ENCODE results near the gene NCOA4. TPM values are rescaled to one million over a fixed set of nuclear protein-coding genes. Genes with fewer than 3 reads are reported as not detected.
A peak's percentile ranks its signal among the peaks of the same experiment; 100 is the strongest.

NCOA4 gene
- total and polyA plus RNA-seq, 2 of the 8 experiments (the other 6 are each of a cell fraction or from before 2014, with no cell fraction given): 28.9 to 65.2 TPM

DNA sequence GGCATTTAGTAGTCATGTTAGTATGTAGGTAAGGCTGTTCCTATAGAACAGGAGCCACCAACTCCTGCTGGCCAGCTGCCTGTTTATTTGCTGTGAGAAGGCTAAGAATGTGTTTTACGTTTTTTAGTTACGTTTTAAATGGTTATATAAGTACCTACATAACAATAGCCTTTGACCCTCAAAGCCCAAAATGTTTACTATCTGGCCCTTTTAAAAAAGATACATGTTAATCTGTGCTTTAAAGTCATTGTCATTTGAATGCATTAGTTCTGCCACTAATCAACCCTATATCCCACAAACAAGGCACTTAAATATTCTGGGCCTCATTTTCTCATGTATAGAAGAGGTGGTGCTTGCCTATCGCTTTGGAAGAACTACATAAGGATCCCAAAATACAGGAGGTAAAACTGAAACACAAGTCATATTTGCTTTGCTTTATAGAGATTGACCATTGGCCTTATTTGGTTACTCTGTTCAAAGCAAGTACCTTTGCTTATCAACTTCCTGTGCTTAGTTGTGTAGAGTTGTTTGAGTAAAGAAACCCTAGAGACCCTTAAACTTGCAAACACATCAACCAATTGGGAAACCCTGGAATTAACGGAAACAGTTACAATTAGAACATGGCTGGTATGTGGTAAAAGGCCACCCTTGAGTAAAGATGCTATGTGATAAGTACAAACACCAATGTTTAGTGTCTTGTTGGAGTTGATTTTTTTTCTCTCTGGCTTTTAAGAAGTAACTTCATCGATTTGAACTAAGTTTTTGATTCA is 32.2 kb downstream of the NCOA4 start:
- no peak overlapping the region for H3K9ac ChIP-seq (replicated peaks in 1 of 4; ENCODE audit: extremely low read depth in 1 of 4, low read depth in 3 of 4, low read length in 3 of 4)
- H3K18ac ChIP-seq (ENCODE audit: extremely low read depth, low read length): no peak overlapping the region
- H2BK120ac ChIP-seq (replicated peaks; ENCODE audit: low read depth, low read length): no peak overlapping the region
- H2BK20ac ChIP-seq (ENCODE audit: low read length): no peak overlapping the region
- H3K4me2 ChIP-seq (ENCODE audit: insufficient read depth in 1 of 2, low read depth in 2 of 2, low read length in 2 of 2): no peak overlapping the region
- no peak overlapping the region for H3K23ac ChIP-seq (ENCODE audit: insufficient read length)
- no peak overlapping the region for H2BK5ac ChIP-seq (ENCODE audit: low read depth, low read length)
- no peak overlapping the region for H3K14ac ChIP-seq (ENCODE audit: insufficient read length)
- H3K27me3 ChIP-seq (replicated peaks in 1 of 4; ENCODE audit: control insufficient read depth in 3 of 4, extremely low read depth in 1 of 4, insufficient read depth in 3 of 4, low read length in 3 of 4): no peaks in the 10 kb centered on the region
- no peak overlapping the region for H2BK15ac ChIP-seq (ENCODE audit: low read length)
- H2AFZ ChIP-seq (ENCODE audit: low read length): no peak overlapping the region
- peak overlapping the region; percentile 11 for H4K5ac ChIP-seq (ENCODE audit: insufficient read length, low read depth, low read length)
- H4K91ac ChIP-seq (replicated peaks; ENCODE audit: insufficient read length, low read length): no peak overlapping the region
- H4K20me1 ChIP-seq (replicated peaks in 1 of 2; ENCODE audit: control insufficient read depth in 1 of 2, insufficient read depth in 2 of 2, low read length in 2 of 2): peaks cover 0 to 2% of the 10 kb centered on the region in 2 experiments
- FAIRE-seq (no peak), DNase-seq (ENCODE audit: low read depth in 1 of 2, low spot score in 2 of 2) (no peak)
- no peak overlapping the region for H4K8ac ChIP-seq (ENCODE audit: extremely low read depth, insufficient read depth, low read length)
- ChIA-PET CTCF (ENCODE audit: partially characterized antibody) (interaction anchor here (0.8 kb wide), 1 partner anchor 34 kb away, joined by 3 read pairs; no protein-coding TSS in a partner anchor), POLR2A (ENCODE audit: partially characterized antibody) (interaction anchor here (1.2 kb wide), 1 partner anchor 11 kb away, joined by 3 read pairs; no protein-coding TSS in a partner anchor)
- no peaks in the 10 kb centered on the region for H3K9me3 ChIP-seq (ENCODE audit: insufficient read depth in 2 of 2, low read depth in 1 of 2, low read length in 1 of 2)
- no peak overlapping the region for H3K56ac ChIP-seq (replicated peaks; ENCODE audit: insufficient read length, low read depth, low read length)
- no peaks in the 10 kb centered on the region for H3K23me2 ChIP-seq (ENCODE audit: low read depth, low read length)
- no peak overlapping the region for H3K4ac ChIP-seq (replicated peaks; ENCODE audit: insufficient read length, low read depth, low read length)
- H3K79me2 ChIP-seq (ENCODE audit: control insufficient read depth in 1 of 2, insufficient read depth in 2 of 2, low read length in 2 of 2): no peaks in the 10 kb centered on the region
- H3K4me3 ChIP-seq (ENCODE audit: extremely low read depth in 1 of 4, insufficient read depth in 2 of 4, low read depth in 3 of 4, low read length in 4 of 4): no peak overlapping the region
- no peak overlapping the region for H2BK12ac ChIP-seq (ENCODE audit: low read depth, low read length)
- no peak overlapping the region for H2AK5ac ChIP-seq (ENCODE audit: low read depth, low read length)
- H3K36me3 ChIP-seq (ENCODE audit: control insufficient read depth in 2 of 4, insufficient read depth in 4 of 4, low read length in 3 of 4): peaks cover 10 to 45% (median 22%) of the 10 kb centered on the region in 4 experiments
- peaks cover 0 to 3% (median 0%) of the 10 kb centered on the region in 4 experiments; a peak in 2 of 7 replicates for H3K4me1 ChIP-seq (replicated peaks in 1 of 4; ENCODE audit: control insufficient read depth in 3 of 4, insufficient read depth in 4 of 4, low read length in 3 of 4)
- H3K79me1 ChIP-seq (ENCODE audit: low read depth, low read length): no peaks in the 10 kb centered on the region; the same call in 1 of the 2 replicates
- H3K27ac ChIP-seq (ENCODE audit: low read depth, low read length): no peak overlapping the region
- 70% methylated on average over 5 of the region's 5 CpGs; no CpG with 5 or more reads in 1 of the 2 experiments for WGBS, 2 experiments (ENCODE audit: extremely low coverage in 1 of 2, insufficient coverage in 1 of 2, insufficient read length in 1 of 2, insufficient replicate concordance in 2 of 2, low coverage in 1 of 2, low lambda C conversion rate in 2 of 2, missing lambda C conversion rate in 1 of 2)
- TF ChIP-seq KDM4A (IDR thresholded peaks at IDR 0.05; ENCODE audit: low read depth, low read length, severe bottlenecking): no peak
- TF ChIP-seq BCL11A (IDR thresholded peaks at IDR 0.05; ENCODE audit: low read depth in 2 of 2, low read length in 2 of 2): no peak
- TF ChIP-seq RBBP5 (IDR thresholded peaks at IDR 0.05; ENCODE audit: borderline replicate concordance, low read depth, low read length): no peak
- TF ChIP-seq GTF2F1 (IDR thresholded peaks at IDR 0.05; ENCODE audit: borderline replicate concordance, low read depth, low read length): no peak
- TF ChIP-seq CREB1 (IDR thresholded peaks at IDR 0.05): no peak
- no peak for TF ChIP-seq KDM1A (IDR thresholded peaks at IDR 0.05; ENCODE audit: borderline replicate concordance, low read length)
- TF ChIP-seq HDAC6 (IDR thresholded peaks at IDR 0.05; ENCODE audit: low read depth, low read length): no peak
- TF ChIP-seq, protein P1, sequence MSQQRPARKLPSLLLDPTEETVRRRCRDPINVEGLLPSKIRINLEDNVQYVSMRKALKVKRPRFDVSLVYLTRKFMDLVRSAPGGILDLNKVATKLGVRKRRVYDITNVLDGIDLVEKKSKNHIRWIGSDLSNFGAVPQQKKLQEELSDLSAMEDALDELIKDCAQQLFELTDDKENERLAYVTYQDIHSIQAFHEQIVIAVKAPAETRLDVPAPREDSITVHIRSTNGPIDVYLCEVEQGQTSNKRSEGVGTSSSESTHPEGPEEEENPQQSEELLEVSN (IDR thresholded peaks at IDR 0.05): no peak
- no peak for TF ChIP-seq CHD2 (IDR thresholded peaks at IDR 0.05; ENCODE audit: low read length)
